CD4-positive, alpha-beta T cell treated with Interleukin-12 subunit alpha and Interleukin-12 subunit beta, for 1 hour (primary cell): ENCODE results near the gene ZNF385B.
"Not testable (repeated sequence)": the region's sequence is repeated elsewhere in the genome, so short reads cannot be mapped to it uniquely, and the experiment has no call there.

Source experiments
- DNase-seq: peaks from one replicate; pipeline ENCODE4 v3.0.0-alpha.2; 2020

The ZNF385B gene

DNA sequence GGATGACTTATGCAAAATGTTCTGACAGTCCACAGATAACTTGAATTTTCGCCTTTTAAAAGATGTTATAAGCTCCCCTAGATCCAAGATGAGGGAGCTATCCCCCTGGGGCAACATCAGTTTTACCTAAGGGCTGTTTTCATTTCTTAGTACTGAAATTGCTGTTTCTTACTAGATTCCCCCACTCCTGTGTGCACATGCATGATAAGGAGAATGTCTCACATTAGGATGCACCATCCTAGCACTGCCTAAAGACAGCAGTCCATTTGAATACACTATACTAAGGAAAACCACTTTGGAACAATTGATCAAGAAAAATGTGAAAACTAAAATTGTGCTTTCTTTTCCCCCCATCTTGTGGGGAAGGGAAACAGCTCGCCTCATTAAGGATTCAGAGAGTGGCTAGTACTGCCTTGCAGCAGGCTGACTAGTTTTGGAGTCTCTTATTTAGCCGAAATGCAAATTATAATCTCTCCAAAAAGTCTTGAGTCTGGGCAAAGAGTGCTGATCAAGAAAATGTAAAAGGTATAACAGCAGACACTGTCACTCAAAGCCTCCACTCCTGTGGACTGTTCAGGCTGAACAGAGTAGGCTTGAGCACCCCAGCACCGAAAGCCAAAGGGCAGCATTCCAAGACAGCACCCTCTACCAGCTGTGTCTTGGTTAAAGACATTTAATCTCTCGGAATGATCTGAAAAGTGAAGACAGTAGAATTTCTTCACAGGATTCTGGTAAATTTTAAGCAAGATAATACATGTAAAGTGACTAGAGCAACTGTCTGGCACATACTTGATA is 65.0 kb downstream of the ZNF385B start:
- no peak for DNase-seq

DNA sequence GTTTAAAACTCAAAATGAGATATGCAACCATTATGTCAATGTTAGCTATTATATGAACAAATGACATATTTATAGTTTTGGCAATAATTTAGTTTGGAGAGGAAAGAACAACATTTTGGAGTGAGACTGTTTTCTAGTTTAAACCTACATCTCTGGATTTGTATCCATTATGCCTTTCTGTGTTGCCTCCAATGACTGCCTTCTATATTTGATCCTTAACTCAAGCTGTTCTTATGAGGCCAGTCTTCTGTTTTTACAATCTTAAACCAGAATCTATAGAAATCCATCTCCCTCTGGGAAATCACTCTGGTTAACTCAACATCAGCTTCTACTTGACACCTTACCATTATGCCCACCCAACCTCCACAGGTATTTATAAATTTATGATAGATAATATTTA is 67.5 kb downstream of the ZNF385B start:
- no peak for DNase-seq

DNA sequence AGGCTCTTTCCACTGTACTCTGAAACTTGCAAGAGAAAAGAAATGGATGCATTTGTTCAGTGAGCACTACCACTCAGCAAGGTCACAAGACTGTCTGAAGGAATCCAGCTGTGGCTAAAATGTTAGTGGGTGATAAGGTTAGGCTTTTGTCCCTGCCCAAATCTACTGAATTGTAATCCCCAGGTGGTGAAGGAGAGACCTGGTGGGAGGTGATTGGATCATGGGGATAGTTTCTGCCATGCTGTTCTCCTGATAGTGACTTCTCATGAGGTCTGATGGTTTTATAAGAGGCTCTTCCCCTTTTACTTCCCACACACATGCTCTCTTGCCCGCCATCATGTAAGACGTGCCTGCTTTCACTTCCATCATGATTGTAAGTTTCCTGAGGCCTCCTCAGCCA is 68.2 kb downstream of the ZNF385B start:
- DNase-seq: no peak

DNA sequence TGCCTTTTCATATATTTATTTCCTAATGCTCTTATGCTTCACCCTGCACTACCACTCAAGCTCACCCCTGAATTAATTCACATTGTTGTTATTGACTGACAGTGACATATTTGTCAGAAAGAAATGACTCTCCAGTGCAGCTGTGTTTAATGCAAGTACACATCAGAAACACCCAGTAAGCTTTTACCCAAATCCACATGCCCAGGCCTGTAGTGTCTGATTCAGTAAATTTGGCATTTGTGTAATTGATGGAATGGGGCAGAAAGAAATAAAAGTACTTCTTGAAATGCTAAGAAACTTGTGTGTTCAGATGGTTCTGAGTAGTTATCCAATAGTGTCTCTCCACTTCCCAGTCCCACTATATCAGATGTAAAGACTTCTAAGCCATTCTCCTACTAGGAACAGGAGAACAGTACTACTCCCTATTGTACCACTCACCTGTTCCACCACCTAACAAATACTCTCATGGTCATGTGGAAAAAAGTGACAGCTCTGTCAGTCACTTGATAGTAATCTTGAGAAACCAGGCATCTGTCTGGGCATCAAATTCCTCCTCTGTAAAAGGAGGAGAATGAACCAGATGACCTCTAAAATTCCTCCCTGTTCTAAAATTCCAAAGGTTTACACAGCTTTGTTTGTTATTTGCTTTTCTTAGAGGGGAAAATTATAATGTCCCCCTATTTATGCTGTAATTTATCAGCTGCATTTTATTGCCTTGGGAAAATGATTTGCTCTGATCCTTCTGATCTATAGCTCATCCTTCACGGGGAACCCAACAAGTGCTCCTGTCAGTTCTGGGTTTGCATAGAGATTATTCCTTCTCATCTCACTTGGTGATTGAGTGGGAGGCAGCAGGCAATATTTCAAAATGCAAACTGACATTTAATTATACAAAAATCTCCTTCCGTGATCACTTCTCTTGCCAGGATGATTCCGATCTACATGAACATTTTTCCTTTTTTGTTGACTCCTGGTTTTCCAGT is 70.9 kb downstream of the ZNF385B start:
- no peak for DNase-seq

DNA sequence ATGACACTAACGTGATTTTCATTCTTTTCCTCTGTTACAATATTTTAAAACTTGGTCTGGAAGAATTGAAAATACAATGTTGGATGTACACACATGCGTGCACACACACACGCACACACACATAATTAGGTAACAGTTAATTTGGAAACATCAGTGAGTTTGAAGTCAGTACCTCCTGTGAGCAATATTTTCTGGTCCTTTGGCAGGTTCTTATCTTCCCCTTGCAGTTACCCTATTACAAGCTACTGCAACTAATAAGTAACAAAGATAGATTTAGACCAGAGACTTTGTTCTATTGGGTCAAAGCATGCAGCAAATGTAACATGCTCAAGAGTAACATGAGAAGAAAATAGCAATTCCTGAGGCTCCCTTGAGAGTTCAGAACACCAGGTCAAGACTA is 73.3 kb downstream of the ZNF385B start:
- no peak for DNase-seq

DNA sequence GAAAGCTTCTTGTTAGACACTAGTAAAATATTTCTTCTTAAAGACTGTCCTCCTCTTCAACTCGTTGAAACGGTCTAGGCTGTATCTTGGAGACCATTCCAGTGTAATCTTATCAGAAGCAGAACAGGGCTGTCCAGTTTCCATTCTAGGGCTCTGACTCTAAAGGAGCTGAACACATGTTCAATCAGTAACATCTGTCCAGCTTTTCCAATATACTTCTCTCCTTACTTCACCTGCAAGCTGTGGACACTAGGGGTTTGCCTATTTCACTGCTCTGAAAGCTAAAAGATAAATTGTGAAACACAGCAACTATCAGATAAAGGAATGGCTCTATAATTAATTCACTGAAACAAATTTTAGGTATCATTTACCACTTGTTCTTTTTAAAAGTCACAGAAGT is 73.8 kb downstream of the ZNF385B start:
- DNase-seq: no peak

DNA sequence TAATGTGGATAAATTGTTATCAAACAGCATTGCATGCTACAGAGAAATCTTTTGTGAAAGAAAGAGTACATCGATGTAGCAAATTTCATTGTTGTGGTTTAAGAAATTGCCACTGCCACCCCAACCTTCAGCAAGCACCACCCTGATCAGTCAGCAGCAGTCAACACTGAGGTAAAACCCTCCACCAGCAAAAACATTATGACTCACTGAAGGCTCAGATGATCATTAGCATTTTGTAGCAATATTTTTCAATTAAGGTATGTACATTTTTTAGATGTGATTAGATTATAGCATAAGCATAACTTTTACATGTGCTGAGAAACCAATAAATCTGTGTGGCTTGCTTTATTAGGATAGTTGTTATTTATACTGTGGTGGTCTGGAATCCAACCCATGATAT is 75.5 kb downstream of the ZNF385B start:
- no peak for DNase-seq

DNA sequence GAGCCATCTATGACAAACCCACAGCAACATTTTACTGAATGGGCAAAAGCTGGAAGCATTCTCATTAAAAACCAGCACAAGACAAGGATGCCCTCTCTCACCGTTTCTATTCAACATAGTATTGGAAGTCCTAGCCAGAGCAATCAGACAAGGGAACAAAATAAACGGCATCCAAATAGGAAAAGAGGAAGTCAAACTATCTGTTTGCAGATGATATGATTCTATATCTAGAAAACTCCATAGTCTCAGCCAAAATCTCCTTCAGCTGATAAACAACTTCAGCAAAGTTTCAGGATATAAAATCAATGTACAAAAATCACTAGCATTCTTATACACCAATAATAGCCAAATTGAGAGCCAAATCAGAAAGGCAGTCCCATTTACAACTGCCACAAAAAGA is 79.1 kb downstream of the ZNF385B start:
- DNase-seq: not testable (repeated sequence)

DNA sequence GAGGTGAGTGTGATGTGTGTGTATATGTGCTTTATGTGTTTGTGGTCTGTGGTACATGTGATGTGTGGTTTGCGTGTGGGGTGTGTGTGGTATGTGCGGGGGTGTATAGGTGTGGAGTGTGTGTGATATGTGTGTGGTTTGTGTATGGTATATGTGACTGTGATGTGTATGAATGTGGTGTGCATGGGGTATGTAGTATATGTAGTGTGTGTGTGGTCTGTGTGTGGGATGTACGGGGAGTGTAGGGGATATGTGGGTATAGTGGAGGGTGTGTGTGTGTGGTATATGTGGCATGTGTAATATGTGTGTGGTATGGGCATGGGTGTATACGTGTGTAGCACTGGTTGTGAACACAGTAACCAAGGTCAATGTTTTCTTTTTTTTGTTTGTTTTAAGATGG is 87.4 kb downstream of the ZNF385B start:
- DNase-seq: no peak

DNA sequence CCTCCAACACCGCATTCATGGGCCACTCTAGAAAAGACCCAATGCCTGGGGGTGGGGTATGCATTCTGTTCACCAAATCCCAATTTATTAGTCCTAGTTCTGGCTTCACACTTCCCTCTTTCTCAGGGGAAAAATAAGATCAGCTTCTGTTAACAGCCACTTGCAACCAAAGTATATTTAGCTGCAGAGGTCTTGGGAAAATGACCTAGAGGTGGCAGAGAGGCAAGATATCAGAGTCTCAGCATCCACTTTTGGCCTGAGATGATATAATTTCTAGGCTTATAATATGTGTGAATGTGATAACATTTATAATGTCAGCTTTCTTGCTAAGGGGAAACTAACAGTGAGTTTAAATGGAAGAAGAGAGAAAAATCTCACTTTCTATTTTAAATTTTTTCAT is 89.1 kb downstream of the ZNF385B start:
- no peak for DNase-seq

DNA sequence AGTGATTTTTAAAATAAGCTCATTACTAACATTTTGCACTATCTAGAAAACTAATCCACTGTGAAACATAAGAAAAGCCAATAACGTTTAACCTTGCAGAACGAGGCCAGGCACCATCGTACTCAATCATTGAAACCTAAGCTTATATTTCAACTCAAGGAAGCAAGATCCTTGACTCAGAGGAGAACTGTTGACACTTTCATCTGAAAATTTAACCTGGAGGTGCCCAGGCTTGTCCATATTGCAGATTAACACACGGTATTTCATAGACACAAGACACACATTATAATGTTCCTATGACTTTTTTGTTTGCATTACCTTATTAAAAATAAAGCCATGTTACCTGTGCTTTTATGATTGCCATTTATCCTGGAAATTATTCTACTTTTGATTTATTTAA is 89.6 kb downstream of the ZNF385B start:
- DNase-seq: no peak

DNA sequence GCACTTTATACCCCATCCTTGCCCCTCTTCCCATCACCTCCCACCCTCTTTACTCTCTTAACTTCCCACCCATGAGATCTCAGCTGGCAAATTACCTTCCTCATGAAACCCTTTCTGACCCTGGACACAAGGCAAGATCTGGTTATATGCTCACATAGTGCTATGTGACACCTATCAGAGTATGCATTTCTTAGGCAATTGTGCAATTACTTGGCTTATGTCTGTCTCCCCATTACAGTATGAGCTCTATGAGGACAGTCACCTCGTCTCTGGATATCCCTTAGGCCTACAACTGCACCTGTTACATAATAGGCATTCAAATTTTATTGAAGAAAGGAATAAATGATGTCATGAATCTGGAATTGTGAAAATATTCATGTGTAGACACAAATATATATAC is 91.4 kb downstream of the ZNF385B start:
- DNase-seq: no peak

DNA sequence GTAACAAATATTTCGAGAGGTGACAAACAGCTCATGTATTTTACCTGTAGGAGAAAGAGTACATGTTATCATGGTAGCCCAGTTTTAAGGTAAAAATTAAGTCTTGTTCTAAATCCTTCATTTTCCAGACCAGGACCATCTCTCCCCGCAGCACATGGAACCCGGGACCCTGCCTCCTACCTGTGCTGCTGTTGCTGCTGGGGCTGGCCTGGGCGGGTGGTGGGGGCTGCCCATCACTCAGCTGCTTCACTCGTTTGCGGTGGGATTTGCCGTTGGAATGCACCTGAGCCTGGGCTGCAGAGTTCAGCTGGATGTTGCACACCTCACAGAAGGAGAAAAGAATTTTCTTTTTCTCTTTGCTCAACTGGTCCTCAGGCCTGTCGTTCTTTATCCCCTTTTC is 92.1 kb downstream of the ZNF385B start:
- DNase-seq: no peak

DNA sequence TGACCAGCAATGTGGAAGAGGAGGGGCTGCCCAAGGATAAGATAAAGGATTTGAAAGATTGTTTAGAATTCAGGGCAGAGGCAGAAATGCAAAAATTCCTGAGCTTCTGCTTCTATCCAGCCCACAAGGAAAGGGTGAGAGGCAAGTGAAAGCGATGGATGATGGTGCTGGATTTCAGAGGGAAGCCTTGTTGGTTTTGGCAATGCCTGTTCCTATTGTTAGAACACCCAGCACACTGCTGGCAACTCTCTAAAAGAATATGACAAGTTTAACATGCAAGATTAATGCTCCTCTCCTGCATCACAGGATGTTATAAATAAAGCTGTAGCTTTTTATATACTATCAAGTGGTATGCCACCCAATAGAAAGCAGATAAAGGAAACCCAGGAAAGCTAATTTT is 92.6 kb downstream of the ZNF385B start:
- DNase-seq: no peak

DNA sequence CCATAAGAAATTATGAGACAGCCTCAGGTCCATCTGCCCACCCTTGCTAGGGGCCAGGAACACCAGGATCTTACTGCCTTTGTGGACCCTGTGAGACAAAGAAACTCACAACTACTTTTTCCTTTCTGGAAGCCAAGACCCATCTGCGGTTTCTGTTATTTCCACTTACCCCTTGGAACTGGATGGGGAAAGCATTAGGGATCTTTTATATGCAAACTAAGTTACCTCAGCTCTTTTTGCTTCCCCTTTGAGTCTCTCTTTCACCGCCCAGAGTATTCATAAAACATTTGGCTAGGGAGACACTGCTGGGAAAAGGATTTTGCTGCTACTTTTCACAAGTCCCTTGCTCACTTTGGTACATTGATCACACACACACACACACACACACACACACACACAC is 95.7 kb downstream of the ZNF385B start:
- DNase-seq: no peak

DNA sequence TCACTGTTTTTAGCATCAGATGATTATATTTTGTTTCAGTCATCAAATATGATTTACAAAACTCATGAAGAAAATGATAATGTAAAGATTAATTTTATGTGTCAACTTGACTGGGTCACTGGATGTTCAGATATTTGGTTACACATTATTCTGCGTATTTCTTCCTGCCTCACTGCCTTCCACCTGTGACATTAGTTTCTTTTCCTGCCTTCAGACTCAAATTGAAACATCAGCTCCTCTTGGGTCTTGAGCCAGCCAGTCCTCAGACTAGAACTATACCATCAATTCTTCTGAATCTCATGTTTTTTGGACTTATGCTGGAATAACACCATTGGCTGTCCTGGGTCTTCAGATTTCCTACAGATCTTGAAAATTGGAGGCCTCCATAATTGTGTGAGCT is 96.7 kb downstream of the ZNF385B start:
- no peak for DNase-seq

DNA sequence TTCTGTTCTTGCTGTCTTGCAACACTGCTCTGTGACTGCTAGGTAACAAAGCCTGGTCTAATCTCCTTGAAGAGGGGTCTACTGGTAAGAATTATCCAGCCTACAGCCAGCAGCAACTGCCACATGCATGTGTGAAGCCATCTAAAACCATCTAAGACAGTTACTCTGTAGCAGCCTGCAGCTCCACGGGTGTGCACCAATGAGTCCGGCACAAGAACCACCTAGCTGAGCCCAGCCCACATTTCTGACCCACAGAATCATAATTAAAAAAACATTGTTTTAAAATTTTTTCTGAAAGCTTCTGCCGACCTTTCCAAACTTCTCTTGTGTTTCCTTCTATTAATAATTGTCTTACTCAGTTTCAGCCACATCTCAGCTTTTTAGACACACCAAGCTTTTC is 102.8 kb downstream of the ZNF385B start:
- no peak for DNase-seq

DNA sequence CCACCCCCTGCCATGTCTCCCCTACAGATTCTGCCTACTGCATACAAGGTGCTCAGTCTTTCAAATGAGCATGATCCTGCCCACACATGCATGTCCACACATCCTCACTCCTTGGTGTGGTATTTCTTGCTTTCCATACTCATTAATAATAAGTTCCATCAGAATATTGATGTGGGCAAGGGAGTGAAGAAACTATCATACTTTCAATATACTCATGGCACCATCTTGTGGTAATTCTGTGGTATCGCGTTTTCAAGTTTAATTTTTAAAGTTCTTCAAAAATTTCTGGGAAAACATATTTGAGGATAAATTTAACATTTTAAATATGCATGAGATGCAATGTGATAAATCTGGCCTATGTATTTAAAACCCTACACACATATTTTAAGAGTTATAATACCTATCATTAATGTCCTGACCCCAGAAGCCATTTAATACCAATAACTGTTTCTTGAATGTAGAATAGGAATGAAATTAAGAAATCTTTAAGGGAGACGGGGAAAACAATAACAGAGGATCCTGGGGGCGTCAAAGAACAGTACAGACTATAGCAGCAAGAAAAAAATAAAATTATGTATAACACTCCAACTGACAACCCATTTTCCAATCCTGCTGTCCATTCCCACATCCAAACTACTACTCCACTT is 110.1 kb downstream of the ZNF385B start:
- DNase-seq: no peak

DNA sequence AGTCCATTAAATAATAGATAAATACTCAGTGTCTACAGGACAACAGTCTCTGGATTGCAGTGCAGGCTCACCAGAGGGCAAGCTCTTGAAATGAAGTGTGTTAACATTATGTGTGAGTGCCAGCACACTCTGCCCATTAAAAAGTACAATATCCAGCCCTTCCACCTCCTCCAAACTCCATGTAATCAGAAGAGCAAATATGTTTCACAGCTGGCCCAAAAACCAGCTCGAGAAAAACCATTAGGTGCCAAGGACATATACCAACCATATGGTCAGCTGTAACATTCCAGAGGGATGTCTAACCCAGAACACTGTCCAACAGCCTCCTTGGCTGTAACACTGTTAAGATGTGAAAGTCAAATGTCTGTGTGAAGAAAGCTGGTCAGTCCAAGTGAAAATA is 112.2 kb downstream of the ZNF385B start:
- no peak for DNase-seq

DNA sequence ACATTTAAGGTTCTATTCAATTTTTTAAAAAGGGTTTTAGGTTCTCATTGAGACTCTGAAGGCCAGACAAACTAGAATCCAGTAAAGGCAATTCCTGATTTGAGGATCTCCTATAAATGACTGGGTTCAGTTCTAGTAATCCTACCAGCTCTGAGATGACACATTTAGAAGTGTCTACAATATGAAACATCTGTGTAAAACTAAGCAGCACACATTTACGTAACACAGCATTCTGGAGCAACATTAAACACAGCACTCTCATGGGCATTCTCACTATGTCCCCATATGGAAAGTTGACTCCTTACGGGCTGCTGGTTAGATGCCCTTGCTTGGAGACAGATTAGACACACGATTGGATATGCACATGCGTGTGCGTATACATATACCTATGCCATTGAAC is 114.4 kb downstream of the ZNF385B start:
- no peak for DNase-seq

DNA sequence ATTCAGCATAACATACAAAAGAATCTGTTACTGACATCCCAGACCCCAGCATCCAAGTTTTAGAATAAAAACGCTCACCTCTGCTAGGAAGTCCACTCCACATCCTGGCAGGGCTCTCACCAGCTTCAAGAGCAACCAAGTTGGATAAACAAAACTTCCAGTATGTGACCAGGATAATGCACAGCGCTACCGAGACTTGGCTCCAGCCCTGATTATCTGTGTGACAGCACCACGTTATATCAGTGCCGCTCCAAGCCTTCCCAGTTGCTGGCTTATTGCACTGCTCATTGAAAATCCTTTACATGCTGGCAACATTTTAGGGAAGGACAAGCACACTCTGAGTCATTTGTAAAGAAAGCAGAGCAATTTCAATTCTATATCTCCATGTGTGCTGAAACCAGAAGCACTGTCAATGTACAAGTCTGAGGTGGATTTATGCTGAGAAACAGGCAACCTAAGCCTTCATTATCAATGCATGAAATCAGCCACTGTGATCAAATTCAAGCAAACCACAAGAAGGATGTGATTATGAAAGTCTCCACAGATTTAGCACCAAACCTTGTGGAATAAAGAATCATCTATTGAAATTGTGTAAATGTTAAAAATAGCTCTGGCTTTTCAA is 115.7 kb downstream of the ZNF385B start:
- no peak for DNase-seq

DNA sequence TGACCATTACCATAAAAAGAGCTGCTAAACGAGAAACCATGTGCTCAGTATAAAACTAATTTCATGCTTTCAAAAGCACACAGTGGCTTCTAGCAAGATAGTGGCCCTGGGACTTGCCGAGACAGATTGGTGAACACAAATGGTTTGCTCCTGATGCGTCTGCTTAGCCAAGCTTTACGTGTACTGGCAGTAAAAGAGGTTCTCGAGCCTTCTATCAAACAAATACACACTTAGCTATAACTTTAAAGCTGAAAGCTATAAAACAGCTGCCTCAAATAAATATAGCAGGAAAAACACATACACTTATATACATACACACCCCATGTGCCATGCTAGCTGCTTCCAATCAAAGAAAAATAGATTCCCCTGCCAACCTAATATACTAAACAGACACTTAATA is 117.0 kb downstream of the ZNF385B start:
- no peak for DNase-seq

DNA sequence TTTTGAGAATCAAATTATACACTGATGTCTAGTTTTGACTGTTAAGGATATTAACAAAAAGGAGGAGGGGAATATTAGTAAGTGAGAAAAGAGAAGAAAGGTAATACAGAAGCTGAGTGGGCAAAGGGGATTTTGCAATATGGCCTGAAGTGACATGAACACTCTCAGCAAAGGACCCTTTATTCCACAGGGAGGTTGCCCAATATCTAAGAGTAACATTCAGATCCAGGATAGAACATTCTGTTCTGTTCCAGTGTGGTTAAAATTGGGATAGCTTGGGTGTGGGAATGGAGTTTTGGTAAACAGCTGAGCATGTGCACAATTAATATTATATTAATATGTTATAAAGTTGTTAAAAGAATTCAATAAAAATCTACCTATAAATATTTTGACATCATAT is 120.1 kb downstream of the ZNF385B start:
- no peak for DNase-seq
